Measurements from ENCODE around the gene HOXA7. TPM values are rescaled to one million over a fixed set of nuclear protein-coding genes. Genes with fewer than 3 reads are reported as not detected.

The HOXA7 gene
- total RNA-seq, 1 experiment from 2014 or later: not detected

- no peaks in the 10 kb centered on the region for H3K36me3 ChIP-seq (replicated peaks; ENCODE audit: control insufficient read depth, insufficient read depth, low read length)
- peak; percentile 55 for DNase-seq
- peaks cover 99% of the 10 kb centered on the region for H3K27me3 ChIP-seq (ENCODE audit: control insufficient read depth, insufficient read depth, low read length)
- H3K4me3 ChIP-seq (ENCODE audit: insufficient read depth, low read depth, low read length): no peak overlapping the region
Measured at GRCh38 chr7:27198138-27198841, 41.8 kb upstream of the HOXA7 start.

DNA sequence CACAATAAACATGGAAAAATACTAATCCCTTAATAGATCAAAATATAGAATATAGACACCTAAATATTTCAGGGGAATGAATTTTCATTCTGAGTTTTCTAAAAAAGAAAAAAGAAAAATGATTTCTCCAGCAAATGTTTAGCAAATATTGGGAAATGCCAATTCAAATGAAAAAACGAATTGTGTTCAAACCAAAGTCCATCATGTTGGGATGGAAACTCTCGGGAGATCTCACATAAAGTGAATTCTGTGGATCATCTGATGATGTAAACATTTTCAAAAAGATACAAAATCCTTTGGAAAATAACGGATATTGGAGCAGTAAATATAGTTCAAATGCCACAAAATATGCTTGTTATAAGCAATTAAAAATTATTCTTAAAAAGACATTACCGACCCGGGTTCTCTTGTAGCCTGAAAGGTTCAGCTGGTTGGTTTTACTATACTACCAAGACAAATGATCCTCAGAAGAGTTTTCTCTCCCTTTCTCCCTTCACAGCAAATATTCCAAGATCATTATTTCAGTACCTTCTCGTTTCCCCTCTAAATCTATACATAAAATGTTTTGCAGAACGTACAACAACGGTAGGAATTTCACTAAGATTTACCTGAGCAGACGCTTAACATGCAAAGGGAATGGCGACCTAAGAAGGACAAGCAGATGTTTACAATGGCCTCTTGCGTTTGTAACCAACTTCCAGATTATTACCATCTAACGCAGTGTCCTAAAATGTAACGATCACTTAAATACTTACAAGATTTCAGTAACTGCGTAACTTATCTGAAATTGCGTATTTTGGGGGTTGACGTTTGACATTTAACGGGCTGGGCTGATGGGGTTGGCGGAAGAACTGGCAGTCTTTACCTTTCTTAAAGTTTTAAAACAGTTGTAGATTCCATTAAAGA is 40.9 kb upstream of the HOXA7 start:
- H3K36me3 ChIP-seq (replicated peaks; ENCODE audit: control insufficient read depth, insufficient read depth, low read length): no peaks in the 10 kb centered on the region
- peaks cover 99% of the 10 kb centered on the region for H3K27me3 ChIP-seq (ENCODE audit: control insufficient read depth, insufficient read depth, low read length)
- no peak for DNase-seq
- H3K4me3 ChIP-seq (ENCODE audit: insufficient read depth, low read depth, low read length): no peak overlapping the region

- H3K4me3 ChIP-seq (ENCODE audit: insufficient read depth, low read depth, low read length): no peak overlapping the region
- H3K27me3 ChIP-seq (ENCODE audit: control insufficient read depth, insufficient read depth, low read length): peaks cover 99% of the 10 kb centered on the region
- no peaks in the 10 kb centered on the region for H3K36me3 ChIP-seq (replicated peaks; ENCODE audit: control insufficient read depth, insufficient read depth, low read length)
- peak; percentile 85 for DNase-seq
Measured at GRCh38 chr7:27196287-27196767, 39.9 kb upstream of the HOXA7 start.

DNA sequence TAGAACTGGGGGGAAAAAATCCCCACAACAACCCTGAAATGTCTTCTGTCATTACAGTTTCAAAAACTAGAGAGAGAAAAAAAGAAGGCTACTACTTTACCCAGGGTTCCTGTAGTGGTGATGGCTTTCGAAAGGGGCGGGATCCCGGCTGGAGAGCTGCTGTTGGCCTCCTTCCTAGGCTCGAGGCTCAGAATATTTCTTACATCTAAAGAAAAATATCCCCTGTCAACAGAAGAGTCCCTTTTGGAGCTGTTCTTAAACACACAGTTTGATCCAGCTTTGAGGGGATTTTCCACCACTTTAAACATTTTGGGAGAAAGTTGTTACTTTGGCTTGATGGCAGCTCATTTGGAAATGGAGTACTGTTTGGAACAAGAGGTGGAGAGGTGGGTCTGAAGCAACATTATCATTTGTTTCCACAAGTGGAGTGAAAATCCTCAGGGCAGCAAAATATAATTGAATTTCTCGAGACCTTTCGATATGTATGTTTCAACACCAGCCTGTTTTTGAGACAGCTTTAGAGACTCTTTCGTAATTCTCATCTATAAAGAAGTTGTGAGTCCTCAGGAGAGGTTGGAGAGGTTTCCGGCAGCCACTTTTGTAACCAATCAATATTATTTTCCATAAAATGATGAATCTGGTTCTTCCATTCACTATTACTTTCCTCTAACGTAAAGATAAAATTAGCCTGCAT is 38.4 kb upstream of the HOXA7 start:
- H3K27me3 ChIP-seq (ENCODE audit: control insufficient read depth, insufficient read depth, low read length): peaks cover 99% of the 10 kb centered on the region
- H3K36me3 ChIP-seq (replicated peaks; ENCODE audit: control insufficient read depth, insufficient read depth, low read length): no peaks in the 10 kb centered on the region
- no peak for DNase-seq
- H3K4me3 ChIP-seq (ENCODE audit: insufficient read depth, low read depth, low read length): no peak overlapping the region

DNA sequence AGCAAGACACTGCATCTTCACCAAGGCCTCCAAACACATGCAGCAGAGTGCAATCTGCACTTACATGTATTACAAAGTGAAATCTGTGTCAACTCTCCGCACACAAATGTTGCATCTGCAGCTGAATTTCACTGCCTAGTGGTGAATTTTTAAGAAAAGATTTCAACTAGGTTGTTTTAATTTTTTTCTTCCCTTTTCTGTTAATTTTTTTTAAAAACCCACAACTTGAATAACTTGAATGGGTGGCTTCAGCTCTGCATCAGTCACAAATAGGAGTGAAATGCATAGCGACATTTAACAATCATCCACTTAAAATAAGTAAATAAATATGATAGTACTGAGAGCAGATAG is 37.5 kb upstream of the HOXA7 start:
- Histone ChIP-seq H3K36me3 (replicated peaks; ENCODE audit: control insufficient read depth, insufficient read depth, low read length) (no peaks in the 10 kb centered on the region), H3K4me3 (ENCODE audit: insufficient read depth, low read depth, low read length) (no peak overlapping the region), H3K27me3 (ENCODE audit: control insufficient read depth, insufficient read depth, low read length) (peaks cover 99% of the 10 kb centered on the region)
- DNase-seq: no peak

GRCh38 chr7:27193335-27194001 is 37.0 kb upstream of the HOXA7 start:
- peak; percentile 74 for DNase-seq
- H3K36me3 ChIP-seq (replicated peaks; ENCODE audit: control insufficient read depth, insufficient read depth, low read length): no peaks in the 10 kb centered on the region
- H3K4me3 ChIP-seq (ENCODE audit: insufficient read depth, low read depth, low read length): no peak overlapping the region
- H3K27me3 ChIP-seq (ENCODE audit: control insufficient read depth, insufficient read depth, low read length): peaks cover 99% of the 10 kb centered on the region

GRCh38 chr7:27192546-27193334 is 36.3 kb upstream of the HOXA7 start:
- Histone ChIP-seq H3K36me3 (replicated peaks; ENCODE audit: control insufficient read depth, insufficient read depth, low read length) (no peaks in the 10 kb centered on the region), H3K4me3 (ENCODE audit: insufficient read depth, low read depth, low read length) (no peak overlapping the region), H3K27me3 (ENCODE audit: control insufficient read depth, insufficient read depth, low read length) (peaks cover 99% of the 10 kb centered on the region)
- peak; percentile 73 for DNase-seq

GRCh38 chr7:27191833-27192545 is 35.5 kb upstream of the HOXA7 start:
- H3K27me3 ChIP-seq (ENCODE audit: control insufficient read depth, insufficient read depth, low read length): peaks cover 99% of the 10 kb centered on the region
- no peak overlapping the region for H3K4me3 ChIP-seq (ENCODE audit: insufficient read depth, low read depth, low read length)
- H3K36me3 ChIP-seq (replicated peaks; ENCODE audit: control insufficient read depth, insufficient read depth, low read length): no peaks in the 10 kb centered on the region
- peak; percentile 80 for DNase-seq

DNA sequence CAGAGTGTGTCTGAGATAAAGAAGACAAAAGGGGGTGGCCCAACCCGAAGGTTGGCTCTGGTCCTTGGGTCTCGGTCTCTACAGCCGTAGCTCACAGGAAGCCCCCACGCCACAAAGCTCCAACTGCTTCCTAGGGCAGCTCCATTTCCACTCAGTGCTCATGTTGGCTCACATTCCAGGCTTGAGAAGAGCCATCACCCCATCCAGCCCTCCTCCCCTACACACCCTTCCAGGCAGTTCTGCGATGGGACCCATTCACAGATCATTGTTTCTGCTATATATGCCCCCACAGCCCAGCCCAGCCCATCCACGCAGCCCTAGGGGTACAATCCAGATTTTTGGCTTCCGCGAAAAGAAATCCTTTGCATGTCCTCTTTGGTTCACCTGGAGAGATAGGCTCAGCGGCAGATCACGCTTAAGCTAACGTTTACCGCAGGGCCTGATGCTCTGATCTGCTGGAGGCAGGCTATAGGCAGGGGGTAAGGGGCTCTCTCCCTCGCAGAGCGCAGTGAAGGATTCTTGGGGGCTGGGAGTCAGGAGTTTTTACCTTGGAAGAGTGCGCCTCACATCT is 34.8 kb upstream of the HOXA7 start:
- Histone ChIP-seq H3K36me3 (replicated peaks; ENCODE audit: control insufficient read depth, insufficient read depth, low read length) (no peaks in the 10 kb centered on the region), H3K27me3 (ENCODE audit: control insufficient read depth, insufficient read depth, low read length) (peaks cover 99% of the 10 kb centered on the region), H3K4me3 (ENCODE audit: insufficient read depth, low read depth, low read length) (no peak overlapping the region)
- peak; percentile 60 for DNase-seq

- peaks cover 100% of the 10 kb centered on the region for H3K27me3 ChIP-seq (ENCODE audit: control insufficient read depth, insufficient read depth, low read length)
- no peaks in the 10 kb centered on the region for H3K36me3 ChIP-seq (replicated peaks; ENCODE audit: control insufficient read depth, insufficient read depth, low read length)
- no peak overlapping the region for H3K4me3 ChIP-seq (ENCODE audit: insufficient read depth, low read depth, low read length)
- DNase-seq: no peak
Measured at GRCh38 chr7:27189997-27190748, 33.7 kb upstream of the HOXA7 start.

- Histone ChIP-seq H3K4me3 (ENCODE audit: insufficient read depth, low read depth, low read length) (no peak overlapping the region), H3K36me3 (replicated peaks; ENCODE audit: control insufficient read depth, insufficient read depth, low read length) (no peaks in the 10 kb centered on the region), H3K27me3 (ENCODE audit: control insufficient read depth, insufficient read depth, low read length) (peaks cover 100% of the 10 kb centered on the region)
- DNase-seq: peak; percentile 75
Measured at GRCh38 chr7:27189295-27189996, 33.0 kb upstream of the HOXA7 start.
